Keratinocyte (primary cell): Measurements from ENCODE around the gene PGRMC2. TPM values are rescaled to one million over a fixed set of nuclear protein-coding genes. Genes with fewer than 3 reads are reported as not detected.
A peak's percentile ranks its signal among the peaks of the same experiment; 100 is the strongest.

Source experiments
- DNase-seq: peaks from one replicate; pipeline ENCODE4 v3.0.0-alpha.2; 2011; ENCODE audit warnings: low read depth, missing footprints, low spot score
- FAIRE-seq: peaks from 2 replicates; lab custom pipeline; 2011; peaks lifted over from hg19 to GRCh38; lab: Jason Lieb, UNC
- H2AFZ ChIP-seq: 2 replicates; pipeline ENCODE4 v1.6.0; 2012; ENCODE audit warnings: low read length, control low read depth, inconsistent platforms; ENCODE audit not compliant: control insufficient read depth
- H3K27ac ChIP-seq: 2 replicates; pipeline ENCODE4 v1.5.1; 2011; ENCODE audit warnings: low read length; ENCODE audit not compliant: control insufficient read depth, insufficient read depth
- H3K27me3 ChIP-seq: 3 replicates; pipeline ENCODE4 v1.6.0; 2011; ENCODE audit warnings: low read length; ENCODE audit not compliant: control insufficient read depth, insufficient read depth; ENCODE audit errors: extremely low read depth
- H3K36me3 ChIP-seq, 2 experiments: 2 replicates in 1 of 2; 3 replicates in 1 of 2; pipeline ENCODE4 v1.5.1; 2011; ENCODE audit warnings: low read length in 2 of 2, mild to moderate bottlenecking in 1 of 2; ENCODE audit not compliant: control insufficient read depth in 2 of 2, insufficient read depth in 2 of 2; ENCODE audit errors: extremely low read depth in 1 of 2
- H3K4me1 ChIP-seq: 3 replicates; pipeline ENCODE4 v1.5.1; 2011; ENCODE audit warnings: low read length; ENCODE audit not compliant: control insufficient read depth, insufficient read depth; ENCODE audit errors: extremely low read depth
- H3K4me2 ChIP-seq: 3 replicates; pipeline ENCODE4 v1.6.0; 2011; ENCODE audit warnings: low read depth, low read length; ENCODE audit not compliant: control insufficient read depth, insufficient read depth; ENCODE audit errors: extremely low read depth
- H3K4me3 ChIP-seq, 3 experiments: fragments of 200-600 bp in 1 of 3; sonication (generic) in 1 of 3; 2 replicates in 2 of 3; 3 replicates in 1 of 3; pipeline ENCODE4 v1.5.1; 2011 to 2016; ENCODE audit warnings: low read length in 3 of 3, mild to moderate bottlenecking in 3 of 3, control low read depth in 2 of 3, inconsistent platforms in 1 of 3, low read depth in 1 of 3, mixed read lengths in 1 of 3, mixed run types in 1 of 3, moderate library complexity in 1 of 3; ENCODE audit not compliant: control insufficient read depth in 2 of 3, insufficient read depth in 2 of 3; ENCODE audit errors: extremely low read depth in 1 of 3
- H3K79me2 ChIP-seq: 2 replicates; pipeline ENCODE4 v1.6.0; 2012; ENCODE audit warnings: low read length; ENCODE audit not compliant: control insufficient read depth, insufficient read depth
- H3K9ac ChIP-seq: 3 replicates; pipeline ENCODE4 v1.6.0; 2011; ENCODE audit warnings: low read length; ENCODE audit not compliant: control insufficient read depth, insufficient read depth; ENCODE audit errors: extremely low read depth
- H3K9me1 ChIP-seq: 3 replicates; pipeline ENCODE4 v1.6.0; 2011; ENCODE audit warnings: low read length; ENCODE audit not compliant: control insufficient read depth, insufficient read depth; ENCODE audit errors: extremely low read depth
- H3K9me3 ChIP-seq: 2 replicates; pipeline ENCODE4 v1.5.1; 2012; ENCODE audit warnings: low read depth, low read length; ENCODE audit not compliant: control insufficient read depth
- H4K20me1 ChIP-seq: 3 replicates; pipeline ENCODE4 v1.6.0; 2011; ENCODE audit warnings: low read length; ENCODE audit not compliant: control insufficient read depth, insufficient read depth; ENCODE audit errors: extremely low read depth
- EZH2 ChIP-seq: IDR thresholded peaks from one replicate; pipeline ENCODE4 v1.6.1; 2012; ENCODE audit warnings: inconsistent platforms, mild to moderate bottlenecking, low read length, moderate library complexity
- dilution Hi-C: fragments of 300-500 bp; cut with MboI; formaldehyde crosslinking; loops from one replicate; pipeline ENCODE4 v1.7.0; 2020; ENCODE audit warnings: low sequenced_read_pairs; ENCODE audit not compliant: extremely low pct_ligation_motif_present
- polyA plus RNA-seq, 5 experiments: library from polyadenylated mRNA; depleted of rRNA in 3 of 5; stranded (reverse) in 3 of 5; stranded (forward) in 1 of 5; unstranded in 1 of 5; fragments of >200 nt; gene quantifications; 1 replicate in 1 of 5; 2 replicates in 3 of 5; 3 replicates in 1 of 5; pipeline versions ENCODE4 v1.2.1 to v1.2.3, GENCODE V29; 2011 to 2012; ENCODE audit warnings: missing spikeins in 2 of 5, low read depth in 1 of 5, low replicate concordance in 1 of 5
- TF ChIP-seq, protein P1 (sequence below), 3 experiments: IDR thresholded peaks in 1 of 3; conservative IDR thresholded peaks in 1 of 3; optimal IDR thresholded peaks in 1 of 3; 2 replicates in 2 of 3; 3 replicates in 1 of 3; pipeline versions ENCODE3 to v1.5.1; 2011; ENCODE audit warnings: low read length in 3 of 3, mild to moderate bottlenecking in 3 of 3, moderate library complexity in 2 of 3, control low read depth in 1 of 3, inconsistent platforms in 1 of 3; ENCODE audit not compliant: insufficient read depth in 2 of 3; ENCODE audit errors: extremely low read depth in 1 of 3

PGRMC2 gene
- polyA plus RNA-seq, 1 donor (not counting 4 experiments of a cell fraction or from before 2014, with no cell fraction given) = 26.7 TPM

DNA sequence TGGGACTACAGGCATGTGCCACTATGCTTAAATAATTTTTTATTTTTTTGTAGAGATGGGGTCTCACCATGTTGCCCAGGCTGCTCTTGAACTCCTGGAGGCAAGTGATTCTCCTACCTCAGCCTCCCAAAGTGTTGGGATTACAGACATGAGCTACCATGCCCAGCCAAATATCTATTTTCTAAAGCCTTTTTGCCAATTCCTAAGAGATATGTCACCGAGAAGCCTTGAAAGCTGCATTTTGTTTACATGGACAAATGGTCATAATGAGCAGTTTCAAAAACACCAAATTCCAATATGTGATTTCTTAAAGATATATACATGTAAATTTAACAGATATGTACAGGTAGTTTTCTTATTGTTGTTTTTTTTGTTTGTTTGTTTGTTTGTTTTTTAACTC is 33.0 kb upstream of the PGRMC2 start:
- H3K4me1 ChIP-seq = peaks cover 40% of the 10 kb centered on the region
- dilution Hi-C loops = no loop called here
- H4K20me1 ChIP-seq = no peaks in the 10 kb centered on the region
- H3K9ac ChIP-seq = no peak overlapping the region
- no peak overlapping the region for H3K27ac ChIP-seq
- no peak overlapping the region for H2AFZ ChIP-seq
- no peaks in the 10 kb centered on the region for H3K36me3 ChIP-seq
- FAIRE-seq = no peak
- TF ChIP-seq, protein P1, sequence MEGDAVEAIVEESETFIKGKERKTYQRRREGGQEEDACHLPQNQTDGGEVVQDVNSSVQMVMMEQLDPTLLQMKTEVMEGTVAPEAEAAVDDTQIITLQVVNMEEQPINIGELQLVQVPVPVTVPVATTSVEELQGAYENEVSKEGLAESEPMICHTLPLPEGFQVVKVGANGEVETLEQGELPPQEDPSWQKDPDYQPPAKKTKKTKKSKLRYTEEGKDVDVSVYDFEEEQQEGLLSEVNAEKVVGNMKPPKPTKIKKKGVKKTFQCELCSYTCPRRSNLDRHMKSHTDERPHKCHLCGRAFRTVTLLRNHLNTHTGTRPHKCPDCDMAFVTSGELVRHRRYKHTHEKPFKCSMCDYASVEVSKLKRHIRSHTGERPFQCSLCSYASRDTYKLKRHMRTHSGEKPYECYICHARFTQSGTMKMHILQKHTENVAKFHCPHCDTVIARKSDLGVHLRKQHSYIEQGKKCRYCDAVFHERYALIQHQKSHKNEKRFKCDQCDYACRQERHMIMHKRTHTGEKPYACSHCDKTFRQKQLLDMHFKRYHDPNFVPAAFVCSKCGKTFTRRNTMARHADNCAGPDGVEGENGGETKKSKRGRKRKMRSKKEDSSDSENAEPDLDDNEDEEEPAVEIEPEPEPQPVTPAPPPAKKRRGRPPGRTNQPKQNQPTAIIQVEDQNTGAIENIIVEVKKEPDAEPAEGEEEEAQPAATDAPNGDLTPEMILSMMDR (optimal IDR thresholded peaks at IDR 0.05 in 1 of 3, IDR thresholded peaks at IDR 0.05 in 1 of 3, conservative IDR thresholded peaks at IDR 0.05 in 1 of 3; ENCODE audit: extremely low read depth in 1 of 3, insufficient read depth in 2 of 3, low read length in 3 of 3) = no peak
- TF ChIP-seq EZH2 = no peak
- H3K9me1 ChIP-seq = no peaks in the 10 kb centered on the region
- no peak overlapping the region for H3K4me3 ChIP-seq
- H3K79me2 ChIP-seq = no peaks in the 10 kb centered on the region
- no peaks in the 10 kb centered on the region for H3K9me3 ChIP-seq
- H3K27me3 ChIP-seq = no peaks in the 10 kb centered on the region
- no peak for DNase-seq
- no peak overlapping the region for H3K4me2 ChIP-seq

DNA sequence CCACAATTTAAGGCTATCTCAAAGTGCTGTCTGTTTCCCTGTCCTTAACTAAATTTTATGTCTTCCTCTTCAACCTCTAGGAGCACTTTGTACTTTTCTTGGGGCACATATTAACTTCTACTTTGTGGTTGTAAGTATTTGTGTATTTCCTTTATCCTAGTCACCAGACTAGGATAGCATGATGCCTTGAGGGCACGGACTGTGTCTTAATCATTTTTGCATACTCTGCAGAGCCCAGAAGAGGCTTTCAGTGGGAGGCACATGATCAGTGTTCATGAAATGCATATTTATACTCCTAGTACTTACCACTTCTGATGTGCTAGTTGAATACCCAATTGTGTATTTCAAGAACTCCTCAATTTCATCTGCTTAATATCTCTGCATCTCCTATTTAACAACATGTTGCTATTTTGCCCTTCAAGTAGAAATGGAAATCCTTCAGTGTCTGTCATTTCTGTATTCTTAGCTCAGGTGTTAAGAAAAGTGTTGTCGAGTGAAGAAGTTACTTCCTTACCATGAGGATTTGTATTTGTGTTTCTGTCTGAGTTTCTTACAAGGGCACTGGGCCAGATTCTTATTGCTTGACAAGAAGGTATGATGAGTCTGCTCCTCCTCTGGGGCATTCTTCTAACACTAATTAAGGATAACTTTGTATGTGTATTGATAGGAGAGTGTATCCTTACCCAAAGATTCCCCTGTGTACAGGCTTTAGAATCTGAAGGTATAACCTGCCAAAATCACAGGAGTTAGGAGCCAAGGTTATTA is 28.3 kb upstream of the PGRMC2 start:
- H2AFZ ChIP-seq = peak overlapping the region; percentile 41
- FAIRE-seq (peak; percentile 92), DNase-seq (peak; percentile 61)
- no peaks in the 10 kb centered on the region for H3K27me3 ChIP-seq
- TF ChIP-seq, protein P1 (optimal IDR thresholded peaks at IDR 0.05 in 1 of 3, IDR thresholded peaks at IDR 0.05 in 1 of 3, conservative IDR thresholded peaks at IDR 0.05 in 1 of 3; ENCODE audit: extremely low read depth in 1 of 3, insufficient read depth in 2 of 3, low read length in 3 of 3) = no peak
- no peaks in the 10 kb centered on the region for H4K20me1 ChIP-seq
- peak overlapping the region; percentile 51 for H3K4me2 ChIP-seq
- H3K27ac ChIP-seq = peak overlapping the region; percentile 65
- peaks cover 34% of the 10 kb centered on the region for H3K4me1 ChIP-seq
- dilution Hi-C loops = no loop called here
- H3K4me3 ChIP-seq = peak overlapping the region in 2 of 3 experiments; percentile 5 to 20
- no peak overlapping the region for H3K9ac ChIP-seq
- H3K36me3 ChIP-seq = no peaks in the 10 kb centered on the region
- no peaks in the 10 kb centered on the region for H3K79me2 ChIP-seq
- H3K9me1 ChIP-seq = no peaks in the 10 kb centered on the region
- H3K9me3 ChIP-seq = no peaks in the 10 kb centered on the region
